Activated effector memory CD4-positive, alpha-beta T cell treated with Interleukin-2 at 50 U/mL for 16 hours (primary cell): Measurements from ENCODE around the gene ATP8B1.
"Not testable (repeated sequence)": the region's sequence is repeated elsewhere in the genome, so short reads cannot be mapped to it uniquely, and the experiment has no call there.

Source experiments
- DNase-seq: peaks from one replicate; pipeline ENCODE4 v3.0.0-alpha.2; 2020

The ATP8B1 gene

GRCh38 chr18:57655740-57656139, 147.4 kb downstream of the ATP8B1 start:
- DNase-seq = no peak

GRCh38 chr18:57651914-57652313, 151.2 kb downstream of the ATP8B1 start:
- no peak for DNase-seq

GRCh38 chr18:57649556-57650500, 153.3 kb downstream of the ATP8B1 start:
- DNase-seq = no peak

- DNase-seq = no peak
Observed at GRCh38 chr18:57648414-57648813, 154.7 kb downstream of the ATP8B1 start.

- DNase-seq = no peak
Observed at GRCh38 chr18:57644540-57644939, 158.6 kb downstream of the ATP8B1 start.

GRCh38 chr18:57643726-57644125, 159.4 kb downstream of the ATP8B1 start:
- DNase-seq = not testable (repeated sequence)

GRCh38 chr18:57642462-57642861, 160.7 kb downstream of the ATP8B1 start:
- not testable (repeated sequence) for DNase-seq

- no peak for DNase-seq
Observed at GRCh38 chr18:57640749-57641148, 162.4 kb downstream of the ATP8B1 start.

- no peak for DNase-seq
Observed at GRCh38 chr18:57640236-57640635, 162.9 kb downstream of the ATP8B1 start.

GRCh38 chr18:57635003-57635822, 167.9 kb downstream of the ATP8B1 start:
- no peak for DNase-seq

- DNase-seq = no peak
Observed at GRCh38 chr18:57631697-57632096, 171.4 kb downstream of the ATP8B1 start.

- no peak for DNase-seq
Observed at GRCh38 chr18:57630754-57631595, 172.1 kb downstream of the ATP8B1 start.

- peak; percentile 91 for DNase-seq
Observed at GRCh38 chr18:57630002-57630753, 172.9 kb downstream of the ATP8B1 start.

- DNase-seq = no peak
Observed at GRCh38 chr18:57629422-57629821, 173.7 kb downstream of the ATP8B1 start.

GRCh38 chr18:57627488-57627887, 175.6 kb downstream of the ATP8B1 start:
- no peak for DNase-seq

- no peak for DNase-seq
Observed at GRCh38 chr18:57624988-57625387, 178.1 kb downstream of the ATP8B1 start.

GRCh38 chr18:57621246-57621604, 181.9 kb downstream of the ATP8B1 start:
- DNase-seq = no peak

- DNase-seq = no peak
Observed at GRCh38 chr18:57619876-57620275, 183.2 kb downstream of the ATP8B1 start.

- DNase-seq = no peak
Observed at GRCh38 chr18:57618910-57619309, 184.2 kb downstream of the ATP8B1 start.

- no peak for DNase-seq
Observed at GRCh38 chr18:57603871-57604270, 199.2 kb downstream of the ATP8B1 start.
